GM18867 (cell line): ENCODE measurements around the gene UBAC2.
A peak's percentile ranks its signal among the peaks of the same experiment; 100 is the strongest.

ENCODE experiments used
- ATAC-seq: cut with Tn5 transposase; IDR thresholded peaks from one replicate; pipeline ENCODE4 v1.9.1; 2021; ENCODE audit warnings: mild to moderate bottlenecking, moderate library complexity; ENCODE audit not compliant: unreplicated experiment

UBAC2 gene

DNA sequence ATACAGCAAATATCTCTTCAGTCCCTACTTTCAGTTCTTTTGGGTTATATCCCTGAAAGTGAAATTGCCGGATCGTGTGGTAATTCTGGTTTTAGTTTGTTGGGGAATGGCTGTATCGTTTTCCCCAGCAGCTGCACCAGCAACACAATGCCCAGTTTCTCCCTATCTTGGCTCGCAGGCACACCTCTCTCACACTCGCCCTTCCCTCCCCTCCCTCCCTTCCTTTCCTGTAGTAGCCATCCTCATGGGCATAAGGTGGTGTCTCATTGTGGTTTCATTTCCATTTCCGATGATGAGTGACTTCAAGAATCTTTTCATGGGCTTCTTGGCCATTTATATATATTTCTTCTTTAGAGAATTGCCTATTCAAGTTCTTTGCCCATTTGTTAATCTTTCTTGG, 66.2 kb downstream of the UBAC2 start:
- no peak for ATAC-seq

DNA sequence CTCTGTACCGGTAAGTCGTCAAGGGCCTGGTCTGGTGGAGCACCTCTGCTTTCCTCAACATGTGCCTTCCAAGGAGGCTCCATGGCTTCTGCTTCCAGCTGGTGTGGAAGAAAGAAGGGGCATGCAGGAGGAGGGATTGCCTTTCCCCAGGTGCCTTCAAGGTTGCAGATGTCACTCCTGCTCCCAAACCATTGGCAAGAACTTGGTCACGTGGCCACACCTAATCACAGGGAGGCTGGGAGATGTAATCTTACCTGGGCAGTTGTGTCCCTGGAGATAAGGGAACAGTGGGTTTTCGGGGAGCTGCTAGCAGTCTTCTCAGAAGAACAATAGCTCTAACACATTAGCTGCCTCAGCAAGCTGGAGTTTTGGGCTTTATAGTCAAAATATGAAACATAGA, 67.3 kb downstream of the UBAC2 start:
- ATAC-seq, result no peak

DNA sequence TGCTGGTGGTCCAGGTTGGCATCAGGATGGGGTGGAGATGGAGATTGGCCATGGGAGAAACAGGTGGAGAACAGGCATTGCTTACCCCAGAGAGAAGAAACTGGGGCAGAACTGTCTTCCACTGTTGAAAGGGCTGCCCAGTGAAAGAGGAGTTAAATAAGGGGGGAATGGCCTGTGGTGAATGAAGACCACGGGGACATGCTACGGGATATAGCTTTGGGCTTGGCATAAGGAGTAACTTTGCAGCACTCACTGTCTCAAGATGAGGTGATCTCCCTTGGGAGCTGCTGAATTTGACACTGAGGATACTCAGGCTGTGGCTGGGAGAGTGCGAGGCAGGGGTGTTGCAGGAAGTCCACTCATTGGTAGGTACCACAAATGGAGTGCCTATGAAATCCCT, 68.2 kb downstream of the UBAC2 start:
- no peak for ATAC-seq

DNA sequence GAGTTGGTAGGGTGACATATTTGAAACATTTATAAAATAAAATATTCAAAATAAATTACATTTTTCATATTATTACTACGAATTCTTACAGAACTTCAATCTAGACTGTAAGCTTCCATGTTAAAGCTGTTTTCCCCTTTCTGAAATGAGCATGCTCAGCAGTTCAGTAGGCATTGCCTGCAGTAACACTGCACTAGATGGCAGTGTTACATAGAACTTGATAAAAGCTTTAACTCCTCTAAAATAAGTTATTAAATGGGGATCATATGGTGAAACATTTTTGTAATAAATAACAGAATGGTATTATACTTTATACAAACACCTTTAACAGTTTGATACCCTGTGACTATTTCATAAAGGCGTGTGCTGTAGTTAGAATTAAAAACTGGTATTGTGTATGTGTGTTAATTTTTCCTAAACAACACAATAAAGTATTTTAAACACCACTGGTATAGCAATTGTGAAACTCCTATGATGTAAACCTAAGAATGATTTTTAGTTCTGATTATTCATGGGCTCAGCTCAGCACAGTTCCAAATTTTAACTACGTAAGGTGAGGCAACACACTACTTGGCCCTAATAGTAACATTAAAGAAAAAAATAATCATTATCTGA, 69.1 kb downstream of the UBAC2 start:
- peak; percentile 61 for ATAC-seq

DNA sequence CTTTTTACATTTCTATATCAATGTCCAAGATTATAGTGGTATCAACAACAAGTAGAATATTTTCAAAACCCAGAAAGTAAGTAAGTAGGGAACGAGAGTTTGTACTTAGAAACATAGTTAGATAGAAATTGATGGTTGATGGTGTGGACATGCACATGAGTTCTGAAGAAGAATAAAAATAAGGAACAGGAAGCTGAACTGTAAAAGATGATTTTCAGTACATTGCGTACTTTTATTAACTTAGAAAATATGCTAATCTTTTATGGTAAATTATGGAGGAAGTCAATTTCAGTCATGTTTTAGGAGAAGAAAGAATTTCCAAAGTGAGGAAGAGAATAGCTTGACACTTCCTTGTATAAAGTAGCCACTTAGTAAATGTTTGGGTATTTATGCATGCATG, 69.9 kb downstream of the UBAC2 start:
- no peak for ATAC-seq

DNA sequence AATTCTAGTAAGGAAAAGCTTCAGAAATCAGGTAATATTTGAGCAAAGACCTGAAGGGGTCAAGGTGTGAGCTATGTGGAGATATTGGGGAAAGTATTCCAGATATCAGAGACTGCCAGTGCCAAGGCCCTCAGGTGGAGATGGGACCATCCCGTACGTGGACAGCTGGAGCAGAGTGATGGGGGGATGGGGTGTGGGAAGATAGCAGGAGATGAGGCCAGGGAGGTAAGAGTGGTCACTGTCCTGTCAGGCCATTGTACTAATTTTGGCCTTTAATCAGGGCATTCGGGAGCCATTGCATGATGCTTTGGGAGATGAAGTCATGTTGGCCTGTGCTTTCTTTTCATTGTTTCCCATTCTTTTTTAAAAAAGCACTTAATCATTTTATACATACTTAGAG, 70.6 kb downstream of the UBAC2 start:
- no peak for ATAC-seq

DNA sequence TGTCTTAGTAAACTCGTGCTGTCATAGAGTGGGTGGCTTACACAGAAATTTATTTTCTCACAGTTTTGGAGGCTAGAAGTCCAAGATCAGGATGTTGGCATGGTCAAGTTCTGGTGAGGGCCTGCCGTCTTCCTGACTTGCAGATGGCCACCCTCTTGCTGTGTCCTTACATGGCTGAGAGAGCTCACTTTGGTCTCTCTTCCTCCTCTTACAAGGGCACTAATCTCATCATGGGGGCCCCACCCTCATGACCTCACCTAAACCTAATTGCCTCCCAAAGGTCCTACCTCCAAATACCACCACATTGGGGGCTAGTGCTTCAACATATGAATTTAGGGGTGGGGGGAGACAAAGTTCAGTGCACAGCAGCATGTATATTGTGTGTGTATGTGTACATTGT, 71.8 kb downstream of the UBAC2 start:
- no peak for ATAC-seq

DNA sequence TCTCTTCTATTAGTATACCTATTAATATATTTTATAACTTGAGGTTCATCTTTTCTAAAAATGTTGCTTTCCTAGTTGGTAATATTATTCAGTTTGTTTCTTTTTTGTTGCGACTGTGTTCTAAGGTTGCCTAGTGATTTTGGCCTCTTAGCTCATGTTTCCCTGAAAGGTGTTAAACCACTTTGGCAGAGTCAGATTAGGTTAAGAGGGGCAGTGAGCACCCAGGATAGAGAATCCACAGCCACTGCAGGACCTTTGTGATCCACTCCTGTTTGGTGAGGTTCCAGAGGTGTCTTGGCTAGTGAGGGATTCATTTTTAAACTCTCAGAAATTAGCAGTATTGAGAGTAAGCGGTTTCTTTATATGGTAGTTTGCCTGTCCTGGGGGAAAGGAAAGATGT, 72.5 kb downstream of the UBAC2 start:
- no peak for ATAC-seq

DNA sequence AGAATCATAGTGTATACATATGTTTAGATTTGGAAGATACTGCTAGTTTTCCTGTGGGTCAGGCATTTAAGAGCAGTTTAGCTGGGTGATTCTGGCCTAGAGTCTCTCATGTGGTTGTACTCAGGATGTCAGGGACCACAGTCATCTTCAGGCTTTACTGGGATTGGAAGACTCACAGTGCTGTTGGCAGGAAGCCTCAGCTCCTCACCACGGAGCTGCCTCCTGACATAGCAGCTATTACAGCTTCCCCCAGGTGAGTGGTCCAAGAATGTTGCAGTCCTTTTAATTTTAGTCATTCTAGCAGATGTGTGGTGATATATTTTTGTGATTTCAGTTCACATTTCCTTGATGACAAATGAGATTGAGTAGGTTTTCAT, 74.4 kb downstream of the UBAC2 start:
- no peak for ATAC-seq

DNA sequence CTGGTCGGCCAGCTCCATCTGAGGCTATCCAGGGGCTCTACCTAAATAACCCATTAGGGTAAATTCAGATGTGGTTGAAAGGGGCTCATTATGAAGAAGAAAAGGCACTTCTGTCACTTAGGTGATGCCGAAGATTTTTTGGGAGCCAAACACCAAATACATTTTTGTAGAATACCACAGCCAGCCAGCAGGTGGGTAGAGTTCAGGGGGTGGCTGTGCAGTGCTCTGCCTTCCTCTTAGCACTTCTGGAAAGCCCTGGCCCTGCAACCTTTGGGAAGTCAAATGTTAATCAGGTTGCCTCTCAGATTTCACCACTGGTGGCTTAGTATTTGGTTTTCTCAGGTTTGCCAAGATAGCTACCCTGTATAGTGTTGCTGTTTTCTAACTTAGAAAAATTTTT, 76.1 kb downstream of the UBAC2 start:
- ATAC-seq, result no peak

DNA sequence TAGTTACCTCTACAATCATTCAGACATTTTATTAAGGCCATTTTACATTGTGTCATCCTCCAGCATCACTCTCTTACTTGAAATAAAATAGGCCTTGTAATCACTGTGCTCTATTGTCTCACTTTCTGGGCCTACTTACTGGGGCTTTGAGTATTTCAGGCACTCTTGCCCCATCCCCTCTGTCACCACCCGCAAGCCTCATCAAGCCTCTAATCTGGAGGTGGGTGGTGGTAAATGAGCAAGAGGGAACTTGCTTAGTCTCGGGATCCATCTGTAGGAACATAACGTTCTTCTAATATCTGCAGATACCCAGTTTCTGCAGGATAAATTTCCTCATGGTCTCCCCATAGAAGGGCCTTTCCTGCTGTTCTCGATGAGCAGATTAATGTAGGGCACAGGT, 77.0 kb downstream of the UBAC2 start:
- no peak for ATAC-seq

DNA sequence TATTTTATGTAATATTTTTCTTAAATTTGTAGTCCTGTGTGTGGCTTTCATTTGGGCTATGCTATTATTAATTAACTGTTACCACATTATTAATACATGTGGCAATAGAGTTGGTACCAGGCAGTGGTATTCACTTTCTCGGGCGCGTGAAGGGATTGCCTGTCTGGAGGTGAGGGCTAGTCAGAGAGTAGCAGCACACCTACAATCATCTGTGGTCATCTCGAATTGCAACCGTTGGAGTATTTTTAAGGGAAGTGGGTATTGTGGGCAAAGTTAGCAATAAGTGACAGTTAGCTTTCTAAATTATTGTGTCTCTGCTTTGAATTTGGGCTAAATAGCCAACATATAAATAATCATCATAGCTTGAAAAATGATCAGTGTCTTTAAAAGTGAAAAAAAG, 77.5 kb downstream of the UBAC2 start:
- no peak for ATAC-seq

DNA sequence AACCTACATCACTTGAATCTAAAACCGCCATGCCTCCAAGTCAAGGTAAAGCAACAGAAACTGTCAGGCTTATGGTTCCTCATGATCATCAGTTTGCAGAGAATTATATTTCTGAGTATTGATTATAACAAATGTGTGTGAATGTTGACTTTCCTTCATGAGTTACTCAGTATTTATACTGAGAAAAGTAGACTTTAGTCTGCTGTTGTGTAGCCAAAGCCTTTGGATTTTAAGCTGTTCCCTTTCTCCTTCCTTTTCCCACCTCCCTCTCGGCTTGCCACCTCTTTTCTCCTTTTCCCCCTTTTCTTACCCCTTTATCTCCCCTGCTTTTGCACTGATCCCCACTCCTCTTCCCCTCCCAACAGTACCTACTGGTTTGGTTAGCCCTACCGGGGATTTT, 78.2 kb downstream of the UBAC2 start:
- ATAC-seq, result no peak

DNA sequence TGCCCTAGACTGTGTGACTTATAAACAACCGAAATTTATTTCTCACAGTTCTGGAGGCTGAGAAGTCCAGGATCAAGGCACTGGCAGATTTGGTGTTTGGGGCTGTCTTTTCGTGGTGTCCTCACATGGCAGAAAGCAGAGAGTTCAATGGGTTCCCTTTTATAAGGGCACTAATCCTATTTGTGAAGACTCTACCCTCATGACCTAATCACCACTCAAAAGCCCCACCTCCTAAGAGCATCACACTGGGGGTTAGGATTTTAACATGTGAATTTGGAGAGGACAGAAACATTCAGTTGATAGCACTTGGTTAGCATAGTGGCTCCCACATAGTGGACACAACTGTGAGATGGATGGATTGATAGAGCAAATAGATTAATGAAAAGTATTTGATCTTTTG, 79.0 kb downstream of the UBAC2 start:
- no peak for ATAC-seq

DNA sequence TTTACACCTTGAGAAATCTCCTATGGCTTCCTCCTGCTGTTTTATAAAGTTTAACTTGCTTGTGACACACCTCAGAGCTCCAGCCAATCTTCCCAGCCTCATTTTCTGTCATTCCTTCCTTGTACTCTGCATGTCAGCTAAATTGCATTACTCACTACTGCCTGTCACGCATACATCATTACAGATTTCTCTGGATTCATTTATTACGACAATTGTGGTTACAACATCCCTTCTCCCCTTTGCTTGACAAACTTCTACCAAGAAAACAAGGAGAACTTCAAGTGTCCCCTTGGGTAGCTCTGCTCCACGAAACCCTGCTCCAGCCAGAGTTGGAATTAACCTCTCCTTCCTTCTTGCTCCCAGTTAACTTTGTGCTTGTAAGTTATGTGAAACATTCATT, 79.5 kb downstream of the UBAC2 start:
- ATAC-seq, result no peak

DNA sequence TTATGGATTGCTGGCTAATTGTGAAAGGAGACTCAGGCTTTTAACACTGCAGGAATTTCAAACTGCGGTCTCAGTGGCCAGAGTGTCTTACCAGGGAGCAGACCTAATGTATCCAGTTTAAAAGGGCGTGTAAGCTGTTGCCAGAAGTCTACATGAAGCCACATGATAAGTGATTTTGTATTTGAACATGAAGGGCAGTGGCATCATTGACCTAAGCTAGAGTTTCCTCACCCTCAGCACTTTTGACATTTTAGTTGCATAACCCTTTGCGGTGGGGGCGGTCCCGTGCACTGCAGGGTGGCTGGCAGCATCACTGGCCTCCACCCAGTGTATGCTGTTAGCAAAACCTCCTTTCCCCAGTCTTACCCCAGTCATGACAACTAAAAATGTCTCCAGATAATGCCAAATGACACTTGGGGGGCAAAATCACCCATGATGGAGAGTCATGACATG, 81.2 kb downstream of the UBAC2 start:
- peak; percentile 80 for ATAC-seq

DNA sequence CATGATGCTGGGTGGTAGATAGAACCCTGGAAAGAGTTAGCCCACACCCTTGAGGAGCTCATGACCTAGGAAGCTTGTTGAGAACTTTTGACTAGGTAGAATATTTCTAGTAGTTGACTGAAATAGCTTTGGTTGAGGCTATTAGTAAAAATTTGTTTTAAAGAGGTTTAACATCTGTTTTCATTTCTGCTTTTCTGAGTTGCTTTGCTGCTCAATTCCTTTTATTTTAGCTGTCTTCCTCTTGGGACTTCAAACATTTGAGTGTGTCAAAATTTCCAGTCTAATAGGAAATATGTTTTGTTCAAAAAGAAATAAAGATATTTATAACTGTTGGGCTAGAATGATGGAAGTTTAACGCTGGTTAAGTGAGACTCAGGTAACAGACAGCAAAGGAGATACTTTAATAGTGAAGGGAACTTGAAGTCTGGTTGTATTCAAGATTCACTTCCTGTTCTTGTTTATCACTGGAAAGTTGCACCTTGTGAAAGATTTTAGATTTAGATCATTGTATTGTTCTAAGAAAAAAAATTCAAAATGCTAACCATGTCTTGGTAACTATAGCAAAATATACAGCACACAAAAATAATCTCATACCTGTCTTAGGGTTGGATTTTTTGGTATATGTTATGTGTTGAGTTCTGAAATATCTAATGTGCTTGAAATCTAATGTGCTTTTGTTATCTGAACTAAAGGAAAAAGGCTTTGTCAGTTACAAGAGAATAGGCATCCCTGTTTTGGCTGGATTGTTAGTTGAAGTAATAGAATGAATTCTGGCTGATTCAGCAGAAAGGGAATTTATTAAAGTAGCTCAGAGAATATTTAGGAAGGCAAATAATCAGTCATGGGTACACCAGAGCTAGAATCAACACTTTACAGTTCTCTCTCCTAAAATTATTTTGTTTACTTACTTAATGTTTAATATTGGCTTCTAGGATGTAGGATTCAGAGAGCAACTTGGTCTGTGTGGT, 81.9 kb downstream of the UBAC2 start:
- peak; percentile 65 for ATAC-seq

DNA sequence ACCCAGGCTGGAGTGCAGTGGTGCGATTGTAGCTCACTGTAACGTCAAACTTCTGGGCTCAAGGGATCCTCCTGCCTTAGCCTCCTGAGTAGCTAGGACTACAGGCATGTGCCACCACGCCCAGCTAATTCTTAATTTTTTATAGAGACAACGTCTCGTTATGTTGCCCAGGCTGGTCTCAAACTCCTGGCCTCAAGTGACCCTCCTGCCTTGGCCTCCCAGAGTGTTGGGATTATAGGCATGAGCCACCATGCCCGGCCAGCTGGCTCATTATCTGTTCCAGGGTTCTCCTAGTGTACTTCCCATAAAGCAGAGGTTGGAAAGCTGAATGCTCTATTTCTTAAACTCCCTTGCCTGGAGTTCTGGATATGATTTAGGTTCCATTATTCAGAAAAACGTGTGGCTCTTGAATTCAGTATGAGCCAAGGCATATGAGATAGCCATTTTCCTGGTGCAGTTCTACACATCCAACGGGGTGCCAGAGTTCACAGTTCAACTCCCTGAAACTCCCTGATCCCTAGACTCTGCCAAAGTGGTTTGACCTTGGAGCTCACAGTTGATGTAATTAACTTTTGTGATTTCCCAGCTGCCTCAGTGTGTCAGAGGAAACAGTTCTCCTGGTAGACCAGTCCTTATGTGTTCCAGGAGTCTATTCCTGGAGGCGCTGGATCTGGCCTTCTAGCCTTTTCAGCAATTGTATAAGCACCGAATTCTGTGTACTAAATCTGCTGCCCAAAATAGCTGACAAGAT, 85.0 kb downstream of the UBAC2 start:
- no peak for ATAC-seq

DNA sequence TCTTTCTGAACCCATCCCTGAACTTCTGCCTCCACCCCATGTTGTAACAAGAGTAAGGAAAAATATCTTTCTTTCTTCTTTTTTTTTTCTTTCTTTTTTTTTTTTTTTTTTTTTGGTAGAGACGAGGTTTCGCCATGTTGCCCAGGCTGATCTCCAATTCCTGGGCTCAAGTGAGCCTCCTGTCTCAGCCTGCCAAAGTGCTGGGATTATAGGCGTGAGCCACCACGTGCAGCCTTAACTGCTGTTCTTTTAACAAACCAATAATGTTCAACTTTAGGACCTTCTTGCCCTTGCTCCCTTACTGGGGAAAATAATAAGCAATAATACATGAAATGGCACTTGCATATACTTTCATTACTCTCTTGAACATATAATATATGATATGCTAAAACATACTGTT, 86.9 kb downstream of the UBAC2 start:
- no peak for ATAC-seq

DNA sequence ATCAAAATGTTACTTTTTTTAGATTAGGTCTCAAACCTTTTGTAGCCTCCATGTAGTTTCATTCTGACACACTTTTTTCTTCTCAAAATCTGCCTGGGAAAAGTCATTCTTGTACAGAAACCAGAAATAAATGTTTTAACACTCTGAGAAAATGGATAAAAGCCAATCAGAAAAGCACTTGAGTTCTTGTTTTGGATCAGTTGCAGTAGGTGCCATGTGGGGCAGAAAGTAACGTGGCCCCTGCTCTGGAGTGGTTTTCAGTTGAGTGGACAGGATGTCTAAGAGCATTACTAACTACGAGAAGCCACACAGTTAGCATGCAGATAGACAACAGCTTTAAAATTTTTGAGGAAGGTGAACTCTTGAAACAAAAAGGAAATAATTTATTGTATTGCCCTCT, 87.4 kb downstream of the UBAC2 start:
- ATAC-seq, result peak; percentile 89

DNA sequence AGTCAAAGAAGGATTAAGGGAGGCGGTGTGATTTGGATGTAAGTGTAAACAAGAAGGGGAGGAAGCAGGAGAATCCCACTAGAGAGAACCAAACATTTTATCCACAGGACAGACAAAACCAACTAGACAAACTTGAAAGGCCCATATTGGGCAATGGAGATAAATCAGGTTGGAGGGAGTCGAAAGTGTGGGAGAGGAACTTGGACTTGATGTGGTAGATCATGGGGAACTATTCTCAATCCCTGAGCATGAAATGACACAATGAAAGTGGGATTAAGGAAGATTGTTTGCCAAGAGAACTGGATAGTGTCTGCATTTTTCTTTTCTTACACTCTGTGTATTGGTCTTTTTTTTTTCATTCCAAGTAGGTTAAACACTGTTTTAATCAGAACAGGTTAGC, 88.6 kb downstream of the UBAC2 start:
- ATAC-seq, result no peak
